Endometrial microvascular endothelial cells (primary cell): ENCODE data around the gene HOXB8. TPM values are rescaled to one million over a fixed set of nuclear protein-coding genes. Genes with fewer than 3 reads are reported as not detected.

Source experiments
- in situ Hi-C: cut with HindIII; loops from 2 replicates; pipeline ENCODE4 v1.10.0; 2017; ENCODE audit warnings: low sequenced_read_pairs, low pct_unique_long_range_greater_than_20kb; ENCODE audit errors: inconsistent ontology term
- total RNA-seq: library from RNA; depleted of rRNA; stranded (reverse); fragments of >200 nt; gene quantifications from one replicate; pipeline ENCODE4 v1.2.3, GENCODE V29; 2015; ENCODE audit errors: inconsistent ontology term

Gene HOXB8
- total RNA-seq, 1 donor from 2014 or later, result 22.5 TPM

DNA sequence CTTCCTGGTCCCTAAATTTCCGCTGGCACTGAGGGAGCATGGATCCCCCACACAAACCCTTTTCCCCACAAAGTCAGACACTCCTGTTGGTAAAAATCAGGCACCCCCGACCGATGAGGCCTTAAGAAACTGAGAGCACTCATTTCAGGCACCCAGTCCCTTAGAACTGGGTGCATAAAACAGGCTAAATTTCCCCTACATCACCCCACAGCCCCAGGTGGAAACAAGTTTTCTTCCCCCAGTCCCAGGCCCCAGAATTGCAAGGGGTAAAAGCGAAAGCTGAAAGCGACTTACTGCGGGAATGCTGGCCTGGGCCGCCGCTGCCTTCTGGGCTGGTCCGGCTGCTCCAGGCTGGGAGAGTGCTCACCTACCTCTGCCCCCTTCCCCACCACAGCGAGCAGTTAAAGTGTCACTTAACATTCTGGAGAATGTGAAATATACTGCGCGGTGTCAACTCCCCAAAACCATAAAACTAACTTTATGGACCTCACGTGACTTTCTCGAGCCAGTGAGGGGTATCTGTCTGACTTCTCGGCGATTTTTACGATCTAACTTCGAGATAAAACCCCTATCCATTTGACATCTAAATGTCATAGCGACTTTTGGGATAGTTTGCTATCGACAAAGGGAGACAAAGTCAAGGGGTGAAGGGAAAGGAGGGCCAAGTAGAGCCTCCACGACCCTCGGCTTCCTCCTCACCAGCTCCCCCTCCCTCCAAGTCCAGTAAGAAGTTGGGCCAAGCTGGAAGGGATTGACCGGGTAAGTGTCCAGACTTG lies 25.1 kb downstream of the HOXB8 start, which contains the start of gene HOXB3:
Gene HOXB3 (minus strand): TSS at position 411 of the 776 bp plus-strand sequence. CDS start 37,767 bp downstream, outside the sequence.
- in situ Hi-C loops, result no loop called here

DNA sequence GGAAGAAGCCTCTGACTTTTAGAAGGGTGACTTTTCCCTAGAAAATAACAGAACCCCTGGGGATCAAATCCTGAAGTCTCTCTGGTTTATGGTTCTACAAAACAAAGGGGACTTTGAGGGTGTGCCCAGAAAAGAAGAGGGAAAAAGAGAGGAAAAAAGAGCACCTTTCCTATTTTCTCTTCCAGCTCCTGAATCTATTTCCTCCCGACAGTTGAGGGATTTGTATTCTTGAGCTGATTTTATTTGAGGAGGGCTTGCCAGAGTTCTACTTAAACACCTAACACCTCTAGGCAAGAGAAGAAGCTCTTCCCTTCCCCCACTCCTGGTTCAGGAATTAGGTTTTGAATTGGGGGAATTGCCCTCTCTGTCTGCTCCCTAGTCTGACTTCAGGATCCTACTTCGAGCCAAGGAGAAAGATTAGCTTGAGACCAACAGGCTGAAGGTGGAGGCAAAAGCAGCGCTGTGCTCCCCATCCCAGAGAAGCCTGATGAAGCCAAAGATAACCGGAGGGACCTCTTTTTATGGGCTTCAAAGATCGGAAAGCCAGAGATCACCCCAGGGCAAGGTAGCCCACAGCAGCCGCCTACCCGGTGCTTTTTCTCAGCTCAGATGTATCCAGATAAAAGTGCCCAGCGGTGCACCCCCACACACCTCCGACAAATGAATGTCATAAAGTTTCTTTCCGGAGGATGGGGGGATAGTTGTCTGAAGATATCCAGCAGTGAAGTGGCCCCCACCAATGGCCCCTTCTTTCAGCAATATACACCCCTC lies 25.8 kb downstream of the HOXB8 start:
- in situ Hi-C loops, result no loop called here

DNA sequence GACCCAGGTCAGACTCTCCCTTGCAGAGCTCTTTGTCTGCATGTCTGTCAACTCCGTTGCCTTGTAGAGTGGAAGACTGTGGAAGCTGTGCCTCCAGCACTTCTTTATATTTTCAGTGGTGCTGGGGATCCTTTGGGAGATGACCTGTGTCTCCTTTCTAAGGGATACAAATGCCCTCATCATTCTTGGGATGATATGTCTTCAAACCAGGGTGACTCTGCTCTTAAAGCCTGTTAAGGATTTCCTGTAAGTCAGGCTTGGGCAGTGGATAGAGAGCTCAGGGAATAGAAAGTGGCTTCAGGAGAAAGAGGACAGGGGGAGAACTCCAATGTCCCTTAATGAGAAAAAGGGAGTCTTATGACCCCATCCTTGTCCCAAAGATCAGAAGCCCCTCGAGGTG lies 26.6 kb downstream of the HOXB8 start:
- in situ Hi-C loops, result no loop called here

DNA sequence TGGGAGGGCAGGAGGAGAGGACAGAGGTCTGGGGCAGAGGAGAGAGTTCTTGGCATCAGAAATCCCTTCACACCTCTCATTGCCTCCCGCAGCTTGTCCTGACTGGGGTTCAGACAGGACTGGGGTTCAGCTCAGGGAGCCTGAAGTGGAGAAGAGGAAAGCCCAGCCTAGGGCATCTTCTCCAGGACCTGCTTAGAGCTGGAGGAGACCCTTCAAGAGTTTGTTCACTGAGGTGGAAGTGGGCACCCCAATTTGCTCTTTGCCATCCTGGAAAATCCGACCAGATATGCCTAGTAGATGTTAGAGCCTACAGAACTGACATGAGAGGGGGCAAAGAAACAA lies 27.0 kb downstream of the HOXB8 start:
- in situ Hi-C loops, result no loop called here

DNA sequence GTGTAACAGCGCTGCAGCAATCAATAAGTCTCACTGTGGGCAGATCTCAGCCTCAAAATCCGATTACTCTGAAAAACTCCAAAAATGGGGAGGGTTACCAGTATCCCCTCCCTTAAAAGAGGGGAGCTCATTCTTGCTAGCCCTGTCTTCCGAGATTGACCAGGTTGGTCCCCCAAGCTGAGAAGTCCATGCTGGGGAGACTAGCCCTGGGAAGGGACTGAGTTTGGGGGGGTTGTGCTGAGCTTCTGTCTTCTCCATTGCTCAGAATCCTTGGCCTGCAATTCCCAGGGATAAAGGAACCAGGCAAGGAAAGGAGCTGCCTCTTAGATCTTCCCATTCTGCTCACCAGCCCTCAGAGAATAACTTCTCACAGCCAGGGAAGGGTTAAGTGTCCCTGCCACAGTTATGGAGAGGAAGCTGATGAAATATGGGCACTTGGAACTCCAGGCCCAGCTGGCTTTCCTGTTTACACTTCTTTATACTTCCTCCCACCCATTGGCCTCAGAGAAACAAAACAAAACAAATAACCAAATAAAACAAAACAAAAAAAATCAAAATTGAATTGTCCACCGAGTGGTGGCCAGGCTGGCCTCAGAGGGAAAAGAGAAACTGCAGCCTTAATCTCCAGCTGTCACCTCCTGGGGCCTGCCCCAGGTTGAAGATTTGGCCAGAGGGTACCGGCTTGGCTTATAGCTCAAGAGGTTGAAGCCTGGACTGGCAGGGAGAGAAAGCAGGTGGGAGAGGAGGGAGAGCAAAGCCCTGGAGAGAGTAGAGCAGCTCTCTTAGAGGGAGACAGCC lies 27.6 kb downstream of the HOXB8 start:
- in situ Hi-C loops, result no loop called here

DNA sequence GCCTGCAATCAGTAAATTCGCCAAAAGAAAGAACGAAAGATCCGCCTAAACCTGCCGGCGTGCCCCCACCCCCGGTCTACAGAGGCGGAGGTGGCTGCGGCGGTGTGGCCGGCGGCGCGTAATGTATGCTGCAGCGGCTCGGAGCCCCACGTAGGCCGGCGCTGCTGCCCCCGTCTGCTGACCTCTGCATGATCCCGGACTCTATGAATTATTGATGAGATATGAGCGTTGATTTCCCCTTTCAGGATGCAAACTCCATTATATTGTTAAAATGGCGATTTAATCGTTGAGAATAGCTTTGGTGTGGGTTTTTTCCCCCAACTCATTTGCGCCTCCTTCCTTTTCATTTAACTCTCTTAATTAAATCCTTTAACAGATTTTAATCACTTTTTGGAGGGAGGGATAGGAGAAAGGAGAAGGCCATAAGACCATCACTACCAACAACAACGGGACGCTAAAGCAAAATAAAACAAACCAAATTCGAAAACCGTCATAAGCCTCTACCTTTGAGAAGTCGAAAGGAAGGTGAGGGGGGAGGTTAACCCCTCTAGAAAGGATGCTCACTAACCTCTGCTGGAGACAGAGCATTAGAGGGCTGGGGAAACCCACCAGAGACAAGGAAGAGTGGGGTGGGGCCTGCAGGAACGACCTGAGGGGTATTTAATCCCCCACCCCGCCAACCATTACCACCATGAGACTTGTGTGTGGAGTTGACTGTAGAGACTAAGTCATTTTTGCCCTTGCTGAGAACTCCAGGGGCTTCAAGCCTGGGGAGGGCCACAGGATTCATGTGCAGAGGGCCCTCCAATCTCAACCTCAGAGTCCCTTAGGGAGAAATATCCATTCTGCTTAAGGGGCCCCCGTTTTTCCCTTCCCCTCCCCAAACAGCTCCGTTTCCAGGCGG lies 28.5 kb downstream of the HOXB8 start:
- in situ Hi-C loops, result no loop called here

DNA sequence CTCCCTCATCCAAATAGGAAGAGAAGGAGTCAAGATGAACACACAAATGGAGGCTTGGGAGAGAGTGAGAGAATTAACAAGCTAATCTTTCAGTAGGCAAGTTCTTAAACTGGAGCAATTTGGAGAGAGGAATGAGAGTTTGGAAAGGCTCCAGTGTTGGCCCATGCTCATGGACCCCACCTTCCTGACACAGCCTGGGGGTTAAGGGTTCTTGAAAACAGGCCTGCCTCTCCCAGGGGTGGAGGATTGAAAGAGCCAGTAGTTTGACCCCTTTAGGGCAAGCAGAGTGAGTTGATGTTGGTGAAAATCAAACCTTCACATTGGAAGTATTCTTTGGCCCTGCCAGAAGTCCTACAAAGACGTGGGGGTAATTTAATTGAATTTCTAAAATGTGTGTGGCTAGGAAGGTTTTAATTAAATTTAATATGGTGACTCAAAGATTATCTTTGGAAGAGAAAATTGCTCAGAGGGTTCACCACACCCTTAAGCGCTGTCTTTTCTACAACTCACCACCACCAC lies 30.8 kb downstream of the HOXB8 start:
- in situ Hi-C loops, result no loop called here

DNA sequence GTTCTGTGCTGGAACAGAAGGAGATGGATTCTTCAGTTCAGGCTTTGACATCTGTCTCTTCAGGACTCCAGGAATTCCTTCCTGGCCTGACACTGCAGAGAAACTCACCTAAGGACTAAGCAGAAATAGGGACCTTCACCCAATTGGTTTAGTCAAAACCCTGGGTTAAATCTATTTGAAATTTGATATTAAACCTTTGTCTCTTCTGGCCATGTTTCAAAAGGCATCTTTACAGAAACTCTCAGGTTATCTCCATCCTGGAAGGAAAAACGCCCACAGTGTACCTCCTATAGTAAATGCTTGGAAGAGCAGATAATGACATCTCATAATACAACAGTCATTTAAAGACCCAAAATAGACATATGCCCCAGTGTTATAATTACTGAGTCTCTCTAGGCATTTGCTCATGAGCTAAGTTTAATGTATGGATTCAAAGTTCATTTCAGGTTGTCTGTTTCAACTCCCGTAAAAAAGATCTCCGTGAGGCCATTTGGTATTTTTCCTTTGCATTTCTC lies 31.3 kb downstream of the HOXB8 start:
- in situ Hi-C loops, result no loop called here

DNA sequence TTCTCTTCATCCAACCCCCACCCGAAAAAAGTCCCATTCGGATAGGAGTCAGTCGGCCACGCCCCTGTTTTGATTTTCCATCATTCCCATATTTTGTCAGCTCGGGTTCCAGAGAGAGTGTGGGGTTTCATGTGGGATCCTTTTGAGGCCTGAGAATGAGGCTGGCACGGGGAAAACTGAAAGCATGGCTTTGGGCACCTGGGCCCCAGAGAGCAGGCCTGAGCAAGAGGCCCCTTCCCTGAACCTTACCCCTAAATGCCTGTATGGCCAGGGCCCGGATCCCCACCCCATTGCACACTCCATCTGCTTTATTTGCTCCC lies 32.4 kb downstream of the HOXB8 start:
- in situ Hi-C loops, result no loop called here

DNA sequence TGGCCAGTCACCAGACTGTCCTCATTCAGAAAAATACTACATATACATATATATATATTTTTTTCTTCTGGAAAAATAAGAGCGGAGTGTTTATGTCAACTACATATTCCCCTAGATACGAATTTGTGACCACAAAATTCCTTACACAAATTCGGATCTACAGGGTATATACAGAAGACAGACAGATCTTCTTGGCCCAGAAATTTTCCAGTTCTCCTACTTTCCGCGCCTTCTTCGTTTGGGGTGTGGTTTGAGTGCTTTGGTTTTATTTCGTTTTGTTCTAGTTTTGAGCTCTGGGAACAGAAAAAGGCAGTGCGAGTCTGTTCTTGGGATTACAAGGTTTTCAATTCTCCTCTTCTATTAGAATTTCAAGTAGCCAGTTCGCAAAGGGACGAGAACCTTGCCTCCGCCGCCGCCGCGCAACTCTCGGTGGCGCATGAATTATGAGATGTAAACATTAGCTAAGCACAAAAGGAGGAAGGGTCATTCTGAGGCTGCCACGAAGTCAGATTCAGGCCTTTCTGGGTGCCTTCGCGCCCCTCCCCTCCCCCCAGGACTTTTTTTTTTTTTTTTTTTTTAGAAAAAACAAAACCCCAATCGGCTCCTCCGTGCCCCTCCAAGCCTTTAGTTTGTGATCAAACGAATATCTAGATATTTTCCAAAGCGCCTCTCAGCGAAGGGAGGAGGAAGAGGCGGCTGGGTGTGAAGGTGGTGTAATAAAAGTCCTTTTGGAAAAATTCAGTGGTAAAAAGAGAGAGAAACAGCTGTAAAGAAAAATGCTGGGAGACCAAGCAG lies 35.1 kb downstream of the HOXB8 start:
- in situ Hi-C loops, result no loop called here

DNA sequence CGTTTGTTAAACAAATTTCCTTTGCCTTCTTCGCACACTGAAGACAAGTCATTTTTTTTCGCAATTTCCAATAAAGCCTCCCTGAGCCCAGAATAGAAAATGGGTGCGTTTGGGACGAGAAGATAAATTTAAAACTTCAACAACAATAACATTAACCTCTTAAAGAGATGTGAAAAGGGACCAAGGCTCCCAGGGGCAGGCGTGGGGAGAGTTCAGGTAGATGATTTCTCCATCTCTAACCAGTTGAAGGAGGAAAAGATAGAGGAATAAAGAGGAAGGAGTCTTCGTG lies 35.7 kb downstream of the HOXB8 start:
- in situ Hi-C loops, result no loop called here

DNA sequence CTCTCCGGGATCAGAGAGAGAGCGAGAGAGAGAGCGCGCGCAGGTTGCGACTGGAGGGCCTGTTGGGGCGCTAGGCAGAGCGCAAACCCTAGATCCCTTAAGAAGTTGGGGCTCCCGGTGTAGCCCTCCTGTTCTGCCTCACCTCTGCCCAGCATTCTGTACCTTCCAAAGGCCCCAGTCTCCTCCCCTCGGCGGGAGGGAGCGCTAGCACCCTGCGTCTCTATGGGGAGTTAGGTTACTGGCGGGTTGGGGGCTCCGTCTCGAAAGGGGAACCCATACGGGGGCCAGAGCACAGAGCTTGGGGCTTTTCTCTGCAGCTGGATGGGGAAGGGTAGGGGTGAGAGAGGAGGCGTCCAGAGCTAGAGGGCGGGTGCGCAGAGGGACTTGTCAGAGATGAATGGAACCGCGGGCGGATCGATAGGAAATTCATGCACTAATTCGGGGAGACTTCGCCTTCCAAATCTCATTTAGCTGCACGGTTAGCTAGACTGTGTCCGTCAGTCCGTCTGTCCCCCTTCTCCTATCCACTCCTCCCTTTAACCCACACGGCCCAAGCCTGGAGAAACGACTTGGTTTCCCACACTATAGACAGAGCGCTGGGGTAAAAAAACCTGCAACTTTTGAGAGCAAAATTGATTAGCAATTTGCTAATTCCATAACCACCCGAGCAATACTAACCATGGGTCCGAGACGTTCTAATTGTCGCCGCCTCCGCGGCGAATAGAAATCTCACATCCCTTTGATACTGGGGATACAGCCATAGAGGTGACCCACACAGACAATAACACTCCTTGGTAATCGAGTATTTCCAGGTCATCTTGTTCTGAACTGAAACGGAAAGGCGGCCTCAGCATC lies 36.2 kb downstream of the HOXB8 start:
- in situ Hi-C loops, result no loop called here

DNA sequence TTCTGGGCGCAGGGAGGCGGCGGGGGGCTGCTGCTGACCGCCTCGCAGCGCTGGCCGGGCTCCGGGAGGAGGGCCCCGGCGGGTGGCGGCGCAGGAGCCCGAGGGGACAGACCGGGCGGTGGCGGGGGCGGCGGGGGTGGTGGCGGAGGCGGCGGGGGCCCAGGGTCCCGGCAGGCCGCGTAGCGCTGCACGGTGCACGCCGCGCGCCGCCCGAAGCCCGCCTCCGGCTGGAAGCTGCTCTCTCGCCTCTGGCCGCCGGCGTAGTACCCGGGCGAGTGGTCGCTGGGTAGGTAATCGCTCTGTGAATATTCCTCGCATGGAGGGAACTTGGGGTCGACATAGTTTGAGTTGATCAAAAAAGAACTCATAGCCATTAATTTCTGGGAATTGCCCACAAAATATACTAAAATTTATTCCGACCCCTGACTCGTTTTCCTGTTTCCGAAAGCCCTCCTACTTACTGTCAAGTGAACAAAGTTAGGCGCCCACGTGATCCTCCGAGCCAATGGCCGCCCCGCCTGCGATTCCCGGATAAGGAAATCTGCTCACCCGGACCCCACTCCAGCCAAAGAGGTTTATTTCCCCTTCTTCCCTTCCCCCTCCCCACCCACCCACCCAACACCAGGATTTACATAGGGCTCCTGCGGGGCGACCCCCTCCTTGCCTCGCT lies 37.0 kb downstream of the HOXB8 start, which contains the start of gene HOXB4:
Gene HOXB4 (minus strand): TSS at position 405 of the 670 bp plus-strand sequence. CDS start 31 bp downstream, at position 374.
- in situ Hi-C loops, result no loop called here

DNA sequence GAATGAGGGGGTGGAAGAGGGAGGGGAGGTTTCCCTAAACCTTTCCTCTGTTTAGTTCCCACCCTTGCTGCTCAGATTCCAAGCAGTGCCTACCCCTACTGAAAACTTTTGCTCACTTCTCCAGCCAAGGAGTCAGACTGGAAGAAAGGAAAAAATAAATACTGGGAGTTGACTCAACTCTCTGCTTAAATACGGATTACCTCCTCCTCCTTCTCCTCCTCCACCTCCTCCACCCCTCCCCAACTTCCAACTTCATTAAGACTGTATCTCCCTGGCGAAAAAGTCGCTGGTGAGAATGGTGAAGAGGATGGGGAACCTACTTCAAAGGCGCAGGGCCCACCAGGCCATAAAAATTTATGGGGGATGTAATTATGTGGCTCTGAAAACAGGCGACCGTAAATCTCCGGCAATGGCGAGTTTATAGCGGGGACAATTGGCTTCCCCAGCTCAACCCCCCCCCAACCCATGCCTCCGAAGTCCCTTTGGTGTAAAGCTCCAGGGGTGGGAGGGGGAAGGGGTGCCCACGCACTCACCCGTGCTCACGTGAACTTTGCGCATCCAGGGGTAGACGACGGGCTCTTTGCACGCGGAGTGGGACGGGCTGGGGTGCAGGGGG lies 37.7 kb downstream of the HOXB8 start:
- in situ Hi-C loops, result no loop called here

DNA sequence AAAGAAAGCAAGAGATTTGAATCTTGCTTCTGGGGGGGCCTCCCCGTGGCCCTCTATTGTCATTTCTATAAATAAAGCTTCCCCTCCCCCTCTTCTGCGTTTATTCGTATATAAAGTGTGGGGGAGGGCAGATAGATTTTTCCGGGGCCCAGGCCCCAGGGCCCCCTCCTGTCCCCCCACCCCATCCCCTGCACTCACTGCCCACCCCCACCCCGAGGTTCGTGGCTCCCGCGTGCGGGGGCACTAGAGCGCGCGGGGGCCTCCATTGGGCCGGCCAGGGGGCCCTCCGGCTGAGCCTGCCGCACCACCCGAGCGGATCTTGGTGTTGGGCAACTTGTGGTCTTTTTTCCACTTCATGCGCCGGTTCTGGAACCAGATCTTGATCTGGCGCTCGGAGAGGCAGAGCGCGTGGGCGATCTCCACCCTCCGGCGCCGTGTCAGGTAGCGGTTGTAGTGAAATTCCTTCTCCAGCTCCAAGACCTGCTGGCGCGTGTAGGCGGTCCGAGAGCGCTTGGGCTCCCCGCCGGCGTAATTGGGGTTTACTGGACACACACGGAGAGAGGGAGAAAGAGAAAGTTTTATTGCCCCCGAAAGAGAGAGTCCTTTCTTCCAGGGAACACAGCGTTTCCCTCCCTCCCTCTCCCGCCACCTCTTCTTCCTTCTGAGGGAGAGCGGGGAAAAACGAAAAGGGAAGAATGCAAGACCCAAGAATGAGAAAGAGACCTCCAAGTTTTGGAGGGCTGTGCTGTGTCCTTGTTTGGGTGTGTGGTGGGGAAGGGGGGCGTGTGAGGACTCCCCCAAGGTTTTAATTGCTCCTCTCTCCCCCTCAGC lies 38.4 kb downstream of the HOXB8 start:
- in situ Hi-C loops, result no loop called here
